Endometrial microvascular endothelial cells (primary cell): ENCODE measurements around the gene MAST4. TPM values are rescaled to one million over a fixed set of nuclear protein-coding genes. Genes with fewer than 3 reads are reported as not detected.

ENCODE experiments used
- in situ Hi-C: cut with HindIII; loops from 2 replicates; pipeline ENCODE4 v1.10.0; 2017; ENCODE audit warnings: low sequenced_read_pairs, low pct_unique_long_range_greater_than_20kb; ENCODE audit errors: inconsistent ontology term
- total RNA-seq: library from RNA; depleted of rRNA; stranded (reverse); fragments of >200 nt; gene quantifications from one replicate; pipeline ENCODE4 v1.2.3, GENCODE V29; 2015; ENCODE audit errors: inconsistent ontology term

Gene MAST4
- total RNA-seq, 1 donor from 2014 or later, result 29.3 TPM

GRCh38 chr5:67161767-67162166, 565.6 kb downstream of the MAST4 start:
- in situ Hi-C loops, result loop anchor here (25.0 kb wide), 1 partner anchor 1101 kb away; no protein-coding TSS in a partner anchor

- in situ Hi-C loops, result loop anchor here (25.0 kb wide), 1 partner anchor 1099 kb away; no protein-coding TSS in a partner anchor
Observed at GRCh38 chr5:67163231-67163756, 567.1 kb downstream of the MAST4 start.

DNA sequence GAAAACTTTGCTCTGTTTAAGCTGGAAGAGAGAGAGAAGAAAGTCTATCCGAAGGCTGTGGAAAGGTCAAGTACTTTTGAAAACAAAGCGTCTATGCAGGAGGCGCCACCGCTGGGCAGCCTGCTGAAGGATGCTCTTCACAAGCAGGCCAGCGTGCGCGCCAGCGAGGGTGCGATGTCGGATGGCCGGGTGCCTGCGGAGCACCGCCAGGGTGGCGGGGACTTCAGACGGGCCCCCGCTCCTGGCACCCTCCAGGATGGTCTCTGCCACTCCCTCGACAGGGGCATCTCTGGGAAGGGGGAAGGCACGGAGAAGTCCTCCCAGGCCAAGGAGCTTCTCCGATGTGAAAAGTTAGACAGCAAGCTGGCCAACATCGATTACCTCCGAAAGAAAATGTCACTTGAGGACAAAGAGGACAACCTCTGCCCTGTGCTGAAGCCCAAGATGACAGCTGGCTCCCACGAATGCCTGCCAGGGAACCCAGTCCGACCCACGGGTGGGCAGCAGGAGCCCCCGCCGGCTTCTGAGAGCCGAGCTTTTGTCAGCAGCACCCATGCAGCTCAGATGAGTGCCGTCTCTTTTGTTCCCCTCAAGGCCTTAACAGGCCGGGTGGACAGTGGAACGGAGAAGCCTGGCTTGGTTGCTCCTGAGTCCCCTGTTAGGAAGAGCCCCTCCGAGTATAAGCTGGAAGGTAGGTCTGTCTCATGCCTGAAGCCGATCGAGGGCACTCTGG, 567.8 kb downstream of the MAST4 start:
- in situ Hi-C loops, result loop anchor here (25.0 kb wide), 1 partner anchor 1098 kb away; no protein-coding TSS in a partner anchor

- in situ Hi-C loops, result loop anchor here (25.0 kb wide), 1 partner anchor 1097 kb away; no protein-coding TSS in a partner anchor
Observed at GRCh38 chr5:67164856-67165525, 568.8 kb downstream of the MAST4 start.

- in situ Hi-C loops, result loop anchor here (25.0 kb wide), 1 partner anchor 1097 kb away; no protein-coding TSS in a partner anchor
Observed at GRCh38 chr5:67165526-67166459, 569.6 kb downstream of the MAST4 start.

DNA sequence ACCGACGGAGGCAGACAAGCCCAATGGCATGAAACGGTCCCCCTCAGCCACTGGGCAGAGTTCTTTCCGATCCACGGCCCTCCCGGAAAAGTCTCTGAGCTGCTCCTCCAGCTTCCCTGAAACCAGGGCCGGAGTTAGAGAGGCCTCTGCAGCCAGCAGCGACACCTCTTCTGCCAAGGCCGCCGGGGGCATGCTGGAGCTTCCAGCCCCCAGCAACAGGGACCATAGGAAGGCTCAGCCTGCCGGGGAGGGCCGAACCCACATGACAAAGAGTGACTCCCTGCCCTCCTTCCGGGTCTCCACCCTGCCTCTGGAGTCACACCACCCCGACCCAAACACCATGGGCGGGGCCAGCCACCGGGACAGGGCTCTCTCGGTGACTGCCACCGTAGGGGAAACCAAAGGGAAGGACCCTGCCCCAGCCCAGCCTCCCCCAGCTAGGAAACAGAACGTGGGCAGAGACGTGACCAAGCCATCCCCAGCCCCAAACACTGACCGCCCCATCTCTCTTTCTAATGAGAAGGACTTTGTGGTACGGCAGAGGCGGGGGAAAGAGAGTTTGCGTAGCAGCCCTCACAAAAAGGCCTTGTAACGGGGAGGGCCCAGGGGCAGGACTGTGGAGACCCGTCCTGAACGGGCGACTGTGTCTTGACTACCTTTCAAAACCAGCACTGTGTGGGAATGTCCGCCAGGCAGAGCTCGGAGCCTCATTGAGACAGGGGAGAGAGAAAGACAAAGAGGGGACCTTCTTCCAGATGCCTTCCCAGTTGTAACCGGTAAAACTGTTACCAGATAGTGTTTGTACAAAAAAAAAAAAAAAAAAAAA, 570.5 kb downstream of the MAST4 start:
- in situ Hi-C loops, result loop anchor here (25.0 kb wide), 1 partner anchor 1096 kb away; no protein-coding TSS in a partner anchor

DNA sequence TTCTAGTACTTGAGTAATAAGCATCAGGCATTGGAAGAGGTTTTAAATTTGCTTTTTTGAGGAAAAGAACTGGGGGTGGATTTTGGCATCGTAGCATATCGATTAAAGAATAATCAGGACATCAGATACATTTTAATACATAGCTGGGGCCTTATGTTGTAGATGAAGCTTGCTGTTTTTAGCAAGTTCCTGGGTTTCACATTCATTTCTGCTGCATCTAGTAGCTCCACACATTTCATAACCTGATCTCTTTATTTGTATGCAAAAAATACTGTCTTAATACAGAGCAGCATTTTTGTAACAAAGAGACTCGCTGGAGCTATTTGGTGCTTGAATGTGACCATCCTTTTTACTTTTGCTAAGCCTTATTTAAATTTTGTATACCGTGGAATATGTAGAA, 571.9 kb downstream of the MAST4 start:
- in situ Hi-C loops, result loop anchor here (25.0 kb wide), 1 partner anchor 1094 kb away; no protein-coding TSS in a partner anchor

DNA sequence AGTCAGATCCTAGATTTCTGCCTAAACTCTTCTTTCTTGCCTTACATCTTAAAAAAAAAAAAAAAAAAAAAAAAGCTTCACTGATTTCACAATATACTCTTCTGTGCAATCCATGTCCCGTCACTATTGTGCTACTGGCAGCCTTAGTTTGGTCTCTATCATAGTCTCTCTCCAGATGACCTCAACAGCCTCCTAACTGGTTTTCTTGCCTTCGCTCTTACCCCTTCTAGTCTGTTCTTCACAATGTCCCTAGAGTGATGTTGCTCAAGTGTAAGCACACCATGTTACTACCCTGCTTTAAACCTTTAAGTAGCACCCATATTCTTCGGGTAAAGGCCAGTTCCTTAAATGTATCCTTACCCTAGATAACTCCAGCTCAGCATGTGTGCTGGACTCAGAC, 574.6 kb downstream of the MAST4 start:
- in situ Hi-C loops, result loop anchor here (25.0 kb wide), 1 partner anchor 1092 kb away; no protein-coding TSS in a partner anchor

GRCh38 chr5:67173351-67173750, 577.2 kb downstream of the MAST4 start:
- in situ Hi-C loops, result loop anchor here (25.0 kb wide), 1 partner anchor 1089 kb away; no protein-coding TSS in a partner anchor

DNA sequence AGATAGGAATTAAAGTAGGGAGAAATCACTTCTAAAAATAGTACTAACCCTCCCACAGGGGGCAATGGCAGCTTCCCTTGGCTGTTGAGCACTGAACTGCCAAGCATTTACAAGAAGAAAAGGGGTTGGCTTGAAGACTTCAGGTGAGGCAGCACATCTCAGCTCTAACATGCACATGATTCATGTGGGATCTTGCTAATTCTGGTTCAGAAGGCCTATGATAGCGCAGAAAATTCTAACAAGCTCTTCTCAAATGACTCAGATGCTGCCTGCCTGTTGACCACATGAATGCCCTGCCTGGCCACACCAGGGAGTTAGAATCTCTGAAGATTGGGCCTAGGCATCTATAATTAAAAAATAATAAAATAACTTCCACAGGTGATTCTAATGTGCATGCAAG, 577.8 kb downstream of the MAST4 start:
- in situ Hi-C loops, result loop anchor here (25.0 kb wide), 1 partner anchor 1088 kb away; no protein-coding TSS in a partner anchor

DNA sequence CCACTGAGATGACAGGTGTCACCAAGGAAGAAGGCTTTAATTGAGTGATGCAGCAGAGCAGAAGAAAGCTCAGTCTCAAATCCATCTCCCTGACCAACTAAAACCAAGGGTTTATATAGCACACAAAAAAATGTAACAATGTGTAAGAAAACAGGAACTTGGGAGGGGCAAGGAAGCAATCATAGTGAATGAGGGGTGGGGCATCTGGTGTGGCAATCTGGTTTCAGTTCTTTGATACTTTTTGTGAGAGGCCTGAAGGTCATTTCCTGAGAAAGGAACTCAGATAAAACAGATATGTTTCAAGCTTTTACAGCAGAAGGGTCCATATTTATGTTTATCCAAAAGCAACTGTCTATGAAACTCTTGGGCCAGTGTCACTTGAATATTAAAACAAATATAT, 580.7 kb downstream of the MAST4 start:
- in situ Hi-C loops, result no loop called here

GRCh38 chr5:67178085-67178484, 581.9 kb downstream of the MAST4 start:
- in situ Hi-C loops, result no loop called here

DNA sequence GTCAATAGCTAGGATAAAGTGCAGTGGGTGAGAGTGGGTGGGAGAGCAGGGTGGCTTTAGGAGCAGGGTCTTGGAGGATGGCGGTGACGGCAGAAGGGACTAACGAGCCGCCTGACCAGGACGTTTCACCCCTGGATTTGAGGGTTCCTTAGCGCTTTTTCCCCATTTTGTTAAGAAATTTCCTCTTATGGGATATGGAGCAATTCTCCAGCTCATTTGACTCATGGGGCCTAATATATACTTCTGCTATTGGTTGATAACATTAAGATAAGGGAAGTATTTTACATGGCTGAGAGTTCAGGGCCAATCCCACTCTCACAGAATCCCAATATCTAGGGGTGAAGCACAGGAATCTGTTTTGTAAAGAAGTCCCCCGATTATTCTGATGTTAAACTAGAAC, 582.8 kb downstream of the MAST4 start:
- in situ Hi-C loops, result no loop called here

DNA sequence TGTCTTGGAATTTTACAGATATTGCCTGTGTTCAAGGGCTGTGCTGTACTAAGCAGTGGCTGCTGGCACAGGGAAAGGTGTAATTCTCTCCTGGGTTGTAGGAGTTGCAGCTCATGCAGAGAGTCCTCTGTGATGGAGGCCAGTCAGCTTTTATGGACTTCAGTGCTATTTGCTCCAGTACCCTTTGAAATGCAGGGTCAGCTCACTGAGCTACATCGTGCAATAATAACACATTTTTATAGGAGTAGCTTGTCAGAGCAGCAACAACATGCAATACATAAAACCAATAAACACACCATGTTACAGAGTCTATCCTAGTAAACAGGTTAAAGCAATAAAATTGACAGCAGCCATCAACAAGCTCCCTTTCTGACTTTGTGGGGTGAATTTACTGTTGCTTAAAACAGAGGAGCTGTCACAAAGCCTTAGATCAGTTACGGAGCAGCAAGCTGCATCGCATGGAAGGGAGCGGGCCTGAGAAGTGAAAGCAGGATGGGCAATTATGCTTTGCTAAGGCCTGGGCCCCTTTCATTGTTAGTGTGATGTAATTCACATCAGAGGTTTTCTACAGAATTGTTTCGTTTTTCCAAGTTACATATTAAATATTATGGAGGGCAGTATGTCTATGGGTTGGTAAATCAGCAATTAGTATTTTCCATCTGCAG, 583.6 kb downstream of the MAST4 start:
- in situ Hi-C loops, result no loop called here

GRCh38 chr5:67181648-67182221, 585.5 kb downstream of the MAST4 start:
- in situ Hi-C loops, result no loop called here

DNA sequence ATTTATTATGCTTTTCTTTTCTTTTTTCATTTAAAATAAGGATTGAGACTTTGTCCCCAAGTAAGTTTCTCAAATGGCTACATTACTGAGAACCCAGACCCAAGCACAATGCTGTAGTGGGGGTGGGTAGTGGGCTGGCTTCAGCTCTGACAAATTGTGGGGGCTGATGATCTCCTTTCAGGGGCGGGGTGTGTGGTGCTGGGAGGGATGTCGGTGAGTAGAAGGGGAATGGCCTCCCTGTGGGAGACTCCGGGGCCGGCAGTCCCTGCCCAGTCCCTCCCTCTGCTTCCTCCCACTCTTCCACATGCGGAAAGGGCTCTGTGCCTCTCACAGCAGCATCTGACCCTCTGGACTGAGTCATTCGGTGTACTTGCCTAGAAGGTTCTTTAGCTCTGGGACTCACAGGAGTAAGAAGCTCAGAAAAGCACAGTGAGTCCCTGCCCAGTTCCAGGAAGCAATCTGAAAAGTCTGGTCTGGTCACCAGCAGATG, 586.2 kb downstream of the MAST4 start:
- in situ Hi-C loops, result no loop called here

- in situ Hi-C loops, result no loop called here
Observed at GRCh38 chr5:67183859-67184258, 587.7 kb downstream of the MAST4 start.
